ENCODE measurements around the gene ICAM3.
"Not testable (repeated sequence)": the region's sequence is repeated elsewhere in the genome, so short reads cannot be mapped to it uniquely, and the experiment has no call there.

ICAM3 gene, protein sequence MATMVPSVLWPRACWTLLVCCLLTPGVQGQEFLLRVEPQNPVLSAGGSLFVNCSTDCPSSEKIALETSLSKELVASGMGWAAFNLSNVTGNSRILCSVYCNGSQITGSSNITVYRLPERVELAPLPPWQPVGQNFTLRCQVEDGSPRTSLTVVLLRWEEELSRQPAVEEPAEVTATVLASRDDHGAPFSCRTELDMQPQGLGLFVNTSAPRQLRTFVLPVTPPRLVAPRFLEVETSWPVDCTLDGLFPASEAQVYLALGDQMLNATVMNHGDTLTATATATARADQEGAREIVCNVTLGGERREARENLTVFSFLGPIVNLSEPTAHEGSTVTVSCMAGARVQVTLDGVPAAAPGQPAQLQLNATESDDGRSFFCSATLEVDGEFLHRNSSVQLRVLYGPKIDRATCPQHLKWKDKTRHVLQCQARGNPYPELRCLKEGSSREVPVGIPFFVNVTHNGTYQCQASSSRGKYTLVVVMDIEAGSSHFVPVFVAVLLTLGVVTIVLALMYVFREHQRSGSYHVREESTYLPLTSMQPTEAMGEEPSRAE

DNA sequence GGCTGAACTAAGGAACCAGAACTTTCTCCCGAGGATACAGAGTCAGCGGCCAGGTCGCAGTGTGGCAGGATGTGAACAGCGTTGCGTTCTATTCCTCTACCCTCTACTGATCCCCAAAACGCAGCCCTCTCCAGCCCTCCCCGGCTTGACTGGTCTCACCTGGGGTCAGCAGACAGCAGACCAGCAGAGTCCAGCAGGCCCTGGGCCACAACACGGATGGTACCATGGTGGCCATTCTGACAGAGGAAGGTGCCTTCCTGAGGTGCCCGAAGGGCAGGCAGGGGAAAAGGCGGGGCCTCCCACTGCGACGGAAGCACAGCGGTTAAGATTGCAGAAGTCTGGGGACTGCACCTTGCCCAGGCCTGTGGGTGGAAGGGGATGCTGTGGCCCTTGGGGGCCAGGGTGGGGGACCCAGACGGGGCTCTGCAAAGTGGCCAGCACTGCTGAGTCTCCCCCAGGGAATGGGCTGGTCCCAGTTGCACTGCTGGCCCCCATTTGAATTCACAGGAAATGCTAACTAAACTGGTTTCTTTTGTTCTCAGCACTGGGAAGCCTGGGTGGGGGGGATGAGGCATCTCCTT, at the start of gene ICAM3:
TSS of gene ICAM3 (minus strand) at position 245 of the 581 bp plus-strand sequence. CDS start at position 235, 10 bp downstream.
- no peak for DNase-seq

- DNase-seq, result peak; percentile 84
Measured at GRCh38 chr19:10388957-10389356, 49.5 kb upstream of the ICAM3 start.

DNA sequence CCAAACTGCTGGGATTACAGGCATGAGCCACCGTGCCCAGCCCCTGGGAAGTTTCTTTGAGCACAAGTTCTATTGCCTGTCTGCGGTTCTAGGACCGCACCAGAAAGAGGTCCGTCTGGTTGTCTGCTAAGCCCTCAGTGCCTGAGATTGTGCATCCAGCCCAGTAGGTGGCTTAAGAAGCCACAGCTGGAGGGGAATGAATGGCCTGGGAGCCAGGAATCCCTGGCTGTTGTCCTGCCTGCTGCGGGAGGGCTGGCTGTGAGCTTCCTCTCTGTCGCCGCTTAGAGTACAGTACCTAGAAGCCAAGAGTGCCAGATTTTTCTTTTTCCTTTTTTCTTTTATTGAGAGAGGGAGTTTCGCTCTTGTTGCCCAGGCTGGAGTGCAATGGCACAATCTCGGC, 45.2 kb upstream of the ICAM3 start:
- no peak for DNase-seq

DNA sequence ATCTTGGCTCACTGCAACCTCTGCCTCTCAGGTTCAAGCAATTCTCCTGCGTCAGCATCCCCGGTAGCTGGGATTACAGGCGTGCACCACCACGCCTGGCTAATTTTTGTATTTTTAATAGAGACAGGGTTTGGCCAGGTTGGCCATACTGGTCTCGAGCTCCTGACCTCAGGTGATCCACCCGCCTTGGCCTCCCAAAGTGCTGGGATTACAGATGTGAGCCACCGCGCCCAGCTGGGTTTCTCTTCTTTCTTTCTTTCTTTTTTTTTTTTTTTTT, 43.7 kb upstream of the ICAM3 start:
- not testable (repeated sequence) for DNase-seq

- peak; percentile 98 for DNase-seq
Measured at GRCh38 chr19:10380313-10381102, 41.1 kb upstream of the ICAM3 start, which contains the start of gene TYK2. TSS of gene TYK2 (minus strand) at chr19:10380572. CDS start at chr19:10378406, 2,166 bp downstream.

DNA sequence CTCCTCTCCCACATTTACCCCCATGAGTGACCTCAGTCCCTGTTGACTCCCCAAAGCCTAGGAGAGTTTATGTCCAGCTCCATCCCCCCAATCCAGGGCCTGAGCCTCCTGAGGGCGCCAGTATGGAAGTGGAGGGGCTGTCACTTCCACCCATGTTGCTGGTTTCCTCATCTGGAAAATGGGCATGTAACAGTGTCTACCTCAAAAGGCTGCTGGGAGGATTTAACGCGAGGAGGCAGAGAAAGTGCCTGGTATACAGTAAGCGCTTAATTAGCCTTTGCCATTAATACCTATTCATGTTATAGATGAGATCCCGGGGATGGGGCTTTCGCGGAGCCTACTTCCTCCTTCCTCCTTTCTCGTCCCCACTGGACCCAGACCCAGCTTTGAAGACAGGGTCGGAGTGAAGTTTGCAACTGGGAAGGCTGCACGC, 40.5 kb upstream of the ICAM3 start:
- no peak for DNase-seq

DNA sequence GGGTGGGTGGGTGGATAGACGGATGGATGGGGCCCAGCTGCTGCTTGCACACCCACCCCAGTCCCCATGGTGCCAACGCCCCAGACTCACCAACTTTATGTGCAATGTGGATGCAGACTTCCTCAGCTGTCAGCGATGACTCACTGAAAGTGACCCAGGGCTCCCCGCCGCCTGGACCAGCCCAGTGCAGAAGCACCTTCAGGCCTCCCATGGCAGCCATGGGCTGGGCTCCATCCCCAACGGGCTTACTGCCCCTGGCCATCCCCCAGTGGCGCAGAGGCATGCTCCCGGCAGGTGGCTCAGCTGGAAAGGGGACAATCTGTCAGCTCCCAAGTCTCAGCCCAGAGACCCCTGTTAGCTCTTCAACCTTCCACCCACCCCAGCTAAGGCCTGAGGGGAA, 38.7 kb upstream of the ICAM3 start:
- DNase-seq, result no peak

GRCh38 chr19:10377140-10377640, 37.8 kb upstream of the ICAM3 start:
- not testable (repeated sequence) for DNase-seq

DNA sequence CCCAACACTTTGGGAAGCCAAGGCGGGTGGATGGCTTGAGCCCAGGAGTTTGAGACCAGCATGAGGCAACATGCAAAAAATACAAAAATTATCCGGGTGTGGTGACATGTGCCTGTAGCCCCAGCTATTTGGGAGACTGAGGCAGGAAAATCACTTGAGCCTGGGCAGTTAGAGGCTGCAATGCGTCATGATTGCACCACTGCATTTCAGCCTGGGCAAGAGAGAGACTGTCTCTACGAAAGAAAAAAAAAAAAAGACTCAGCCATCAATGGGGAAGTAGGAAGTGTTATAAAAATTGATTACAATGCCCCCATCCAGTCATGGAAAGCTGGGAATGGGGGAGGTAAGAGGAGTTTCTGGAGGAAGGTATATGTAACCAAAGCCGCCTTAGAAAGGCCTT, 35.5 kb upstream of the ICAM3 start:
- no peak for DNase-seq

- DNase-seq, result no peak
Measured at GRCh38 chr19:10372690-10373089, 33.3 kb upstream of the ICAM3 start.

GRCh38 chr19:10368101-10368803, 28.8 kb upstream of the ICAM3 start:
- no peak for DNase-seq

GRCh38 chr19:10366950-10367512, 27.6 kb upstream of the ICAM3 start:
- DNase-seq, result not testable (repeated sequence)

DNA sequence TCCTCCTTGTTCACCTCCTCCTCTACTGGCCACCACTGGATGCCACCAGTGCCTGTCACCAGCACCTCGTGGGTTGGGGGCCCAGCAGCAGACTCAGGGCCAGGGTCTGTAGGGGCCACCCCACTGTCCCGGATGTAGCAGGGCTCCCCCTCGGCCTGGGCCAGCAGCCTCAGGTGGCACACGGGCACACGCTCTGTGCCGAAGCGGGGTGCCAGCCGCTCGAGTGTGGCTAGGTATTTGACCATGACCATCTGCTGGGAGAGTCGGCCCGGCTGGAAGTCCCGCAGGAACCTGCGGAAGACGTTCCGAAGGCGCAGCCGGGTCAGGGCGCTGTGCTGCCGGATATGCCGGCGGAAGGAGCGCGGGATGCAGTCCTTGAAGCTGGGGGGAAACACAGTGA, 26.1 kb upstream of the ICAM3 start:
- no peak for DNase-seq

DNA sequence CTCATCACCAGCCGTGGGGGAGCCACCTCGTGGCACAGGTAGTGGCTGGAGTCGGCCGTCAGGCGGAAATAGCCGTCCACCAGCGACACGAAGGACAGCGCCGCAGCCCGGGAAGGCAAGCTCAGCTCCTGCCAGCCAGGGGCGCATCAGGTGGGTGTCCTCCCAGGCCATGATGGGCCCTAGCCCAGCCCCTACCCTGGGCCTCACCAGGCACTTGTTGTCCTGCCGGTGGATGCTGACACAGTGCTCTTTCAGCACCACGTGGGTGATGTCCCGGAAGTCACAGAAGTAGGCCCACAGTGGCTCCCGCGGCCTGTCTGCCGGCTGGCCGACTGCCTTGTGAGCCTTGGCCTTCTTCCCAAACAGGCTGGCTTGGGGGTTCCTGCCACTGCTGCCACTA, 25.2 kb upstream of the ICAM3 start:
- peak; percentile 55 for DNase-seq

DNA sequence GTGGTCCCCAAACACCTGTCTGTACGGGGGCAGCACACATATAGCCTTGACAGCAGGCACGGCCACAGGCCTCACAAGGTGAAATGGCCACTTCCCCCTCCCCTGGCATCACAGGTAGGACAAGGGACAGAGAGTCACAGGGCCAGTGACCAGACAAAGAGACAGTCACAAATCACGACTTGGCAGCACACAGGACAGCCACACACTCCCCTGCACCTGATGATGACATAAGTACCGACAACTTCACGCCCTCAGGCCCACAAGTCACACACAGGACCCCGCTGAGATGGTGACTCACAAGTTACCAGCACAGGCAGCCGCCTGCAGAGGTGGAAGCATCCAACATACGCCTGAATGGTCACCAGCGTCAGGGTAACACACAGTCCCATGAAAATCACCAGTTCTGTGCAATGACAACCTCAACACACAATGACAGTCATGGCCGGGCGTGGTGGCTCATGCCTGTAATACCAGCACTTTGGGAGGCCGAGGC, 24.4 kb upstream of the ICAM3 start:
- no peak for DNase-seq

DNA sequence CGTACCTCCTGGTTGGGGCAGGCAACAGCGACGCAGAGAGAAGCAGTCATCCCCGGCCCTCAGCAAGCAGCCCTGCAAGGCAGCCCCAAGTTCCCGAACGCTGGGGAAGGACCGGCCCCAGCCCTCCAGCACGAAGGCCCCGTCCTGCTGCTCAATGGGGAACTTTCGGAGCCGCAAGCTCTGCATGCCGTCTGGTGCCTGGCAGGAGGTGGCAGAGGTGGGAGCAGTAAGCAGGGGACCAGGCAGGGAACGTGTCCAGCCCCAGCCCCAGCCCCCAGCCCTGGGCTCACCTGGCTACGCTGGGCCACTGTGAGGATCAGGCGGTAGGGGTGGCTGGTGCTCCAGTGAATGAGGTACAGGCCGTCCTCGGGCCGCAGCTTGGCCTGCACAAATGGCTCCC, 22.8 kb upstream of the ICAM3 start:
- no peak for DNase-seq

DNA sequence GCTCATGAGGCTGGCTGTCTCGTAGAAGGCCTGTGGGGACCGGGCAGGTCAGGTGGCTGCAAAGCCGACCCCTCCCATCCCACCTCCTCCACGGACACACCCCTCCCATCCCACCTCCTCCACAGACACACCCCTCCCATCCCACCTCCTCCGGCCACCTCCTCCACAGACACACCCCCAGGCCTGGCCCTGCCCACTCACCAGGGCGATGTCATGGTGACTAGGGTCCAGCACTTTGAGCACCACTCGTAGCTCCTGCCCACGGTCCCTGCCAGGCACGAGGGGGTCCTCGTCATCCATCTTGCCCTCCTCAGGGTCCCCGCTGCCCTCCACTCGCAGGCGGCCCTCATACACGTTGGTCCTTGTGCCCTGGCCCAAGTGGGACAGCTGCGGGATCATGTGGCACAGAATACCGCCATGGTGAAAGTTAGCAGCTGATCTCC, 22.2 kb upstream of the ICAM3 start:
- DNase-seq, result no peak

DNA sequence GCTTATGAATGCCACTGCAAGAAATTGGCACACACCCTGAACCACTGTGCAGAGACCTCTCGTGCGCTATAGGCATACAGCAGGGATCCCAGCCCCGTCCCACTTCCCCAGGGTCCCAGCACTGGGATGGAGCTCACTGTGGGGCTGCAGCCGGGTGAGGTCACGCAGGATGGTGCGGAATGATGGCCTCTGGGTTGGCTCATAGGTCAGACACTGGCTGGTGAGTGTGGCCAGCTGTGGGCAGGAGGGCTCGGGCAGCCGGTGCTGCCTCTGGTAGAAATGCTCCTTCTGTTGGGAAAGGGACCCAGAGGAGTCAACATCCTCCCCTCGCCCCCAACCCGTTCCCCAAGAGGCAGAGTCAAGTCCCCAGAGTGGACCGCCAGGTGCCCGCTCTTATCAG, 17.0 kb upstream of the ICAM3 start:
- no peak for DNase-seq

DNA sequence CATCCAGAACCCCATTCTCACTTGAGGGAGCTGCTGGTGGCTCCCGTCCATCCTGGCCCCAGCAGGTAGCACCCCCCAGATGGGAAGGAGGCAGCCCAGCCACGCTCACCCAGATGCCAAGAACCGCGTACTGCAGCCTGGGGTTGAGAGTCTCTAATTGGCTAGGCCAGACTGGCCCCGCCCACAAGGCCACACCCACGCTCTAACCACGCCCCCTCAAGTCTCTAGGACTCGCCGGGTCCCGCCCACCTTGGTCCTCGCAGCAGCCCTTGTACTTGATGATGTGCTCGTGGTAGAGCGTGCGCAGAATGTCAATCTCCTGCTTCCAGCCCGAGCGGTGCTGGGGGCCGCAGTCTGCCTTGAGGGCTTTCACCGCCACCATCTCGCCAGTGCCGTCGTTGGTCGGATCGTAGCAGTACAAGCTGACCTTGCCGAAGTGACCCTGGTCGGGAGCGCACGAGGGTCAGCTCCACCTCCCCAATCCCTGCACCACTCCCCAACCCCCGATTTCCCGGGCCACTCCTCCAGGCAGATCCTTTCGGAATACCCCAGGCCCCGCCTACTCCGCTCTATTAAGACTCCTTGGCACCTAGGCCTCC, 14.5 kb upstream of the ICAM3 start:
- no peak for DNase-seq

DNA sequence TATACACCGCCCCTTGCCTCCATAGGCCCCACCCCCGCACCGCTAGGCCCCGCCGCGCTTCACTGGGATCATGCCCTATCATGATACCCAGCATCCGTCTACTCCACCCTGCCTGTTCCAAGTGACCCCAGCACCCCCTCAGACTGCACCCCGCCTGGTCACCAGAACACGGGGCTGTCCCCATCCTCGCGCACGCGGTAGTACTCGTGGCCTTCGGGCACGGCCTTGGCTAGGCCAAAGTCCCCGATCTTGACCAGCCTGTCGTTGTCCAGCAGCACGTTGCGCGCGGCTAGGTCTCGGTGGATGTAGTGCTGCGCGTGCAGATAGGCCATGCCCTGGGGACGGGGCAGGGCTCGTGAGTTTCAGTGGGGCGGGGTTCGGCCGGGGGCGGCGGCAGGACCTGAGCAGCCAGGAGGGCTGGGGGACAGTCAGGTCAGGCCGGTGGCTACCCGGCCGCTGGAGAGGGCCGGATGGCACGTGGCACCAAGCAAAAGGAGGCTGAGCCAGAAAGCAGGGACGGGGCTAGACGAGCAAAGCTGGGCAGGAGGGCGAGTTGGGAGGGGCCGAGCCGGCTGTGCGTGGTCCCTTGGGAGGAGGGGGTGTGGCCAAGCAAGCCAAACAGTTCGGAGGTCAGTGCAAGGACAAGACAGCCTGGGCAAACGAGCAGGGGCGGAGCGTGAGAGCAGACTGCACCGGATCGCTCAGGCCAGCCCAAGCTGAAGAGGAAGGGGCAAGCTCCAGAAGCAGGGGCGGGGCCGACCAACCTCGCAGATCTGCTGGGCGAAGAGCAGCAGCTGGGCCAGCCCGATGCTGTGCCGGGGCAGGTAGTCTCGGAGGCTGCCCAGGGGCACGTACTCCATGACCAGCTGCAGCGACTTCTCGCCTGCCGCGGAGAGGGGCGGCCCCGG, 13.6 kb upstream of the ICAM3 start:
- DNase-seq, result no peak

DNA sequence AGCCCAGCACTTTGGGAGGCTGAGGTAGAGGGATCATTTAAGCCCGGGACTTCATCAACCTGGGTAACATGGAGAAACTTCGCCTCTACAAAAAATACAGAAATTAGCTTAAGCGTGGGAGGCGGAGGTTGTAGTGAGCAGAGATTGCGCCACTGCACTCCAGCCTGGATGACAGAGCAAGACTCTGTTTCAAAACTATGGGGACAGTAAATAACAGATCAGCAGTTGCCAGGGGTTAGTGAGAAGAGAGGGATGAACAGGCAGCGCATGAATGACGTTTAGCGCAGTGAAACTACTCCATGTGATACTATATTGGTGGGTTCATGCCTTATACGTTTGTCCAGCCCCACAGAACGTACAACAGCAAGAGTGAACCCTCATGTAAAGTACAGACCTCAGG, 7.1 kb upstream of the ICAM3 start:
- no peak for DNase-seq

Measured in midbrain (tissue), 1 donor.